Measurements from ENCODE around the gene C11orf58.

The C11orf58 gene

DNA sequence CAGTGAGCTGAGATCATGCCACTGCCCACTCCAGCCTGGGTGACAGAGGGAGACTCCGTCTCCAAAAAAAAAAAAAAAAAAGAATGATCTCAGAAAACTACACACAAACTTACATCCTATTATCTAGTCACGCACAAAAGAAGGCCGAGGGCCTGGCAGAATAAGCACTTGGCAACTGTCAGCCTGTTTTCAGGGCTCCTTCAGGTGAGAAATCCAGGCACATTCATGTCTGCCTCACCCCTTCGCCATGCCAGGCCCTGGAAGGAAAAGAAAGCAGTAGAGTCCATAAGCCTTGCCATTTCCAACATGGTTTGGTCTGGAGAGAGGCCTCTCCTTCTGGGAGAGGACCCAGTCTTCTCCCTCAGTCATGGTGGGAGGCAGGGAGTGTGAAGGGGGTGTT lies 30.9 kb downstream of the C11orf58 start:
- DNase-seq (ENCODE audit: low read depth): no peak

DNA sequence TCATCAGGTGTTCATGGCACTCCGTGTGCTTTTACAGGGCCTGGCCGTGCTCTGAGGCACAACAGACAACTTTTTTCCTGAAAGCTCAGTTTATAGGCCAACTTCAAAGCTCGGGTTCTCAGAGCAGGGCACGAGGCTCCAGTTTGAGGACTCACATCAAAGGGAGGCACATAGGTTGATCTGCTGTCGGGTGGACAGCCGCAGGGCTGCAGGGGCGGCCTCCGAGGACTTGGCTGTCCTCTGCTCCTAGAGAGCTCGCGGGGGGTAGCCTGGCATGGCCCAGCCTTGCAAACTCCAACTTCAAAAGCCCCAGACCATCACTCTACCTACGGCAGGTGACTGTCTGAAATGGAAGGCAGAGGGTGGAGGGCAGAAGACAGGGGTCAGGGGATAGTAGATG lies 31.6 kb downstream of the C11orf58 start:
- no peak for DNase-seq (ENCODE audit: low read depth)

DNA sequence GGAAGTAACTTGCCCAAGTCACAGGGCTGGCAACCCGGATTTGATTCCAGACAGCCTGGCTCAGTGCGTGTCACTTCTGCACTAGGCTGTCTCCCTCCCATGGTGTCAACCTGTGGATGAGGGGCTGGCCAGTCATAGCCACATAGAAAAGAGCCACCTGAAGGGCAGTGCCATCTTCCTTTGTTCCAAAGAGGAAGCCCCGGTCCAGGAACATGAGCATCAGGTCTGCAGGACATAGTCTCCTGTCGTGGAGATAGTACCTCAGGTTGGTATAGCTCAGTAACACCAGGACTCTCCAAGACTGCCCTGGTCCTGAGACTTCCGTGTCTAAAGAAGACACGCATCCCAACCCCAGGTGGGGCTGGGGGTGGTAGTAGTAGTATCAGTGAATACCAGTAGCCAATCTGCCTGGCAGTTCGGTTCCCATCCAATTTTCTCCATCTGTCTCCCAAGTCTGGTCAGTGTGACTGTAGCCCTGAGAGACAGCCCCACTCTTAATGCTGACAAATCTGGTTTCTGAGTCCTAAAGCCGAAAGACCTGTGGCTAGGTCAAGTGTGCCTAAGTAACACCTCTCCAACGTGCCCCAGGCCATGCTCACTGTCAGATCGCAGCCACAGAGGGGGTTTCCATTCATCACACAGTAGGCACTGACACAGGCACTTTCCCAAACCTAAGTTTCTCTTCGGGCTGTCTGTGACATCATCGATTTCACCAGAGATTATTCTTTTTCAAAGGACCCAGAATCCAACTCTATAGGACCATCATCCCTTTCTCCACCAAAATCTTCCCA lies 33.1 kb downstream of the C11orf58 start:
- no peak for DNase-seq (ENCODE audit: low read depth)

DNA sequence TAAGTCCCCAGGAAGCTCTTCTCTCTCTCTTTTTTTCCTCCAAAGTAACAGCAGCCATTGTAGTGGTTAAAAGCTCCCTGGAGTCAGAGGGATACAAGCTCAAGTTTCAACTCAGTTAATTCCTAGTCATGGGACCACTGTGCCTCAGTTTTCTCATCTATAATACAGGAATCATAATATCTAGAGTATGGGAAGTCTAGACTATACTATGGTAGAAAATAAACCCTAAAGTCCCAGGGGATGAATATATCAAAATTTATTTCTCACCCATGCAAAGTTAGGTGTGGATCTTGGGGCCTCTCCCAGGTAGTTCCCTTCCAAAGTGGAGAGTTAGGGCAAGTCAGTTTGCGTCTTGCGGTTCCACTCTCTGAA lies 33.7 kb downstream of the C11orf58 start:
- DNase-seq (ENCODE audit: low read depth): no peak

DNA sequence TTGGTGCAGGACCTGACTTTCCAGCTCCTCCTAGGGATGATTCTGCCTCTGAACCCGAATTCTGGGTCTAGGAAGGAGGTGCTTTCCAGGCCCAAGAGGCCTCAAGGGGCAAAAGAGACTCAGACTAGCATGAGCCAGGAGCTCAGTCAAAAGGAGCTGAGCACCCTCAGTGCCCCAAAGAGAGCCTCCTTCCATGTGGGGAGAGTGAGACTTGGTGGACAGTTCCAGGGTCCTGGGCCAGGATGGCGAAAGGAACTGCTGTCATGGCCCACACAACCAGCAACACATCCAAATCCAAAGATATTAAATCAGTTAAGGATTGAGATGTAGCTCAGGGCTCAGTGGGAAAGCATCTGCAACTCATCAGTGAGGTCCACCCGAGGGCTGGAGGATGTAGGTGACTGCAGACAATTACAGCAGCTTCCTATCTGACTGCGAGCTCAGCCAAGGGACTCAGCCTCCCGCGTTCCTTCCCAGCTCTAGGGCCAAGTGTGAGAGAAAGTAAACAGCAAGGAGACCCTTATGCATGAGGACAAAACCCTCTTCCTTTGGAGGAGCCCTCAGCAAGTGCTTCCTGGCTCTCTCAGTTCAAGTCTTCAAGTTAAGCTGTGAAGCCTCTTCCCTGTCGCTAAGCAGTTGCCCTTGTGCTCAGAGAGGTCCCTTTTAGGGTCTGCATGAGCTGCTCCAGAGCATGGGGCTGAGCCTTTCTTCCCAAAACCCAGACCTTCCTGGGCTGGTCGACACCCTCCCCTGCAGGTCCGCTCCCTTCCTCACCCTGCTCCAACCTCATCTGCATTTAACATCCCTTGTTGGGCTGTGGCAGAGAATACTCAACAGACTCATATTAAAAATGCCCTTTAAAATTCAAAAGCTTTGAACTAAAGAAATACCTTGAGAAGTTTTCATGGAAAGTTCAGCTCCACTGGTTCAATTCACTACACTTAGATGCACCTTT lies 35.8 kb downstream of the C11orf58 start:
- no peak for DNase-seq (ENCODE audit: low read depth)

DNA sequence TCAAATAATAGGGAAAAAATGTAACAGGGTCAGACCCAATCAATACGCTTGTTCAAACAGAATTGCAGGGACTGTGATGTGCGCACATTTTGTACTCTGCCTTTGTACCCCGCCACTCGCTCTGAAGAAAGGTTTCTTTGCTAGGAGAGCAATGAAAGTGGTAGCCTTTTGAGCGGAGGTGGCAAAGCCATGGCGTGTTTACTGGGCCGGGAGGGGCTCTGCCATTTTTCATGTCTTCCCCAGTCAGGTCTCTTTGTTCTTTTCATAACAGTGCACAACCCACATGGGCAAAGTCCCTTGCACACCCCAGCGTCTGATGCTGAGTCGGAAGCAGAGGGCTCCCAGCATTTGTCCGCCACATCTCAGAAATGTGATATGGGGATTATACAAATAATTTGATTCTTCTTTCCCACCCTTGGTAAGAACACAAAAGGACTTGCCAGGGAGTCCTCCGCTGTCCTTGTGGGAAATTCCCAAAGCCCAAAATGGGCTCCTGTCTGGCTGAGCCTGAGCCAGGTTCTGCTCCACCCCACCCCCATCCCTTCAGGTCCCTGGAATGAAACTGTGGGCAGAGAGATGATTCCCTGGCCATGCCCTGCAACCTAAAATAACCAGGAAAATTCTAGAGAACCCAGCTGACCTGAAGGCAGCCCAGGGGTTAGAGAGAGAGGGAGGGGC lies 36.6 kb downstream of the C11orf58 start:
- no peak for DNase-seq (ENCODE audit: low read depth)

DNA sequence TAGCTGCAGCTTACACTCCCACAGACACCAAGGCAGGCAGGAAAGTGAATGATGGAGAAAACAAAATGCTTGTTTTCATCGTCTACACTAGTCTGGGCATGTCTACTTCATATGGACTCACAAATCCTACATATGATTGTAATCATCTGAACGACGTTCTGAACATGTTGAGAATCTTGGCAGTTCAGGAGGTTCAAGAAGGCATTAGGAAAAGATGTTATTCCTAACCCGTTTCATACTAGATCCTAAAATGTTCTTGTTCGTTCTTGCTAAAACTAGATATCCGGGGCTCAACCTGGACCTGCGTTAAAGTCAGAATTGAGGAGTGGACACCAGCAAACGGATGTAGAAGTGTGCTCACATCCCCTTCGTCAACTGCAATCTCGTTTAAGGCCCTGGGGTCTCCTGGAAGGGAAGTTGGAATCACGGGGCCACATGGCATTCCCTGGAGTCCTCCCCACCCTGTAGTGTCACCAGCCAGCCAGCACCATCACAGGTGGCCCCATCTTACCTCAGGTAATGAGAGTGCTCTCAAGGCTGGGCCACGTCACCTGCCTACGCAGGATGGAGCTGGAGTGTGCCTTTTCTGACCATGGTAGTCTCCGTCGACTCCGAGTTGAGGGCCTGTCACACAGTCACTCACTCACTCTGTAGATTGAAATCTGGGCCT lies 37.3 kb downstream of the C11orf58 start:
- DNase-seq (ENCODE audit: low read depth): no peak

DNA sequence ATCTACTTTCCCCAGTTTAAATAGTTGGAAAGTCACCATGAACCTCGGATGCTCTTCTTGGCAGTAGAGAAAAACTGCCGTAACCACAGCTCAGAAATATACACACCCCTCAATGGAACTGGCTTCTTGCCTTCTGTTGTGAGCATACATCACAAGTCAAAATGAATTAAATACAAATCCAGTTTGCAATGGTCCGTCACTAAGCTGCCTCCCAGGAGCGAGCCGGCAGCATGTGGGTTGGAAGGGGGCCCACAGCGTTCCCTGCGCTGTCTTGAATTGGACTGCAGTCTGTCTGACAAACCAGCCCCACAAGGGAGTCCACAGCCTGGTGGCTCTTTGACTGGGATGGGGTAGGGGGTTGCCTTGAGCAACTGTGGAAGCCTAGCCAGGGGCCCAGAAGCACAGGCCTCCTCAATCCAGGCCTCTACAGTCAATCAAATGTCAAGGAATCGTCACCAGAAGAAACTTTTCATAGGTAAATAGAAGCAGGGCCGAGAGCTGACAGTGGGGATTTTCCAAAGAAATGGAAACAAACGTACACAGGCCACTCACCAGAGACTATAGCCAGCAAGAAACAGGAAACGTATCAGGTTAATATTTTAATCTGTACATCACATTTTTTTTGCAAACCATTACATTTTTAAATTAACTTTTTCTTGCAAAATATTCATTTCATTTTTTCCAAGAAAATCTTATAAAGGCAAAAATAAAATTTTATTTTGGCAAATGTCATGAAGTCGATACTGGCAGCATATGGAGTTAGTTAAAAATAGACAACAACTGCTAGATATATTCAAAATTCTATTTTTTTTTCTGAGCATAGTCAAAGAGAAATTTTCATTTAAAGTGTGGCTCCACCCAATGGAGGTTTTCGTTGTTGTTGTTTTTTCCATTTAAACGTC lies 38.5 kb downstream of the C11orf58 start:
- no peak for DNase-seq (ENCODE audit: low read depth)

DNA sequence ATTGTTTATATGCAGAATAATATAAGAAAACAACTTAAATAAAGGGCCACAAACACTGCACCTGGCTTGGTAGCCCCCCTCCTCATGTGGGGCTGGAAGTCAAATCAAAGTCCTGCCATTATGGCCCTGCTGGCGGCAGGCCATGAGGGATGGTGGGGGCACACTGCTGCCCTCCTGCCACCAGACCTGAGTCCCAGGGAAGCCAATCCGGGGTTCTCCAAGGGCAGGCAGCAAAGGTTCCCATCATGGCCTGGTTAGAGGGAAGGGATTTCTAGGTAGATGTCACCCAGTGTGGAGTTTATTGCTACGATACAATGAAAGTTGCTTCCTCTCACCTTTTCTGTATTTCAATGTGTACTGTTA lies 39.1 kb downstream of the C11orf58 start:
- DNase-seq (ENCODE audit: low read depth): no peak

DNA sequence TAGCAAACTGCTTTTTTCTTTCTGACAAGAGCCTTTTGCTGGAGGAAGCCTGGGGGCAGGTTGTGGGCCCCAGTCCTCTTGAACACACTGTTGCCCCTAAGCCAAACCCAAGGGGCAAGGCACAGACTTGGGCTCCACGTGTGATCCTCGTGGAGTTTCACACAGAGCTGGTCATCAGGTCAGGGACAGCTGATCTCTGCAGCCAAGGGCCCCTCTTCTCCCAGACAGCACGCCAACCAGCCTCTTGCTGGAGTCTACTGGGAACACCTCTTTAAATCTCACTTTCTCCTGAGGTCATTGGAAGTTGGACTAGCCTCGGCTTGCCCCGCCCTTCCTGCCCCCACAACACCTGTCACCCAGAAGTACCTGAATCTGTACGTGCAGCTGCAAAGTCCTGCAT lies 39.8 kb downstream of the C11orf58 start:
- DNase-seq (ENCODE audit: low read depth): no peak

DNA sequence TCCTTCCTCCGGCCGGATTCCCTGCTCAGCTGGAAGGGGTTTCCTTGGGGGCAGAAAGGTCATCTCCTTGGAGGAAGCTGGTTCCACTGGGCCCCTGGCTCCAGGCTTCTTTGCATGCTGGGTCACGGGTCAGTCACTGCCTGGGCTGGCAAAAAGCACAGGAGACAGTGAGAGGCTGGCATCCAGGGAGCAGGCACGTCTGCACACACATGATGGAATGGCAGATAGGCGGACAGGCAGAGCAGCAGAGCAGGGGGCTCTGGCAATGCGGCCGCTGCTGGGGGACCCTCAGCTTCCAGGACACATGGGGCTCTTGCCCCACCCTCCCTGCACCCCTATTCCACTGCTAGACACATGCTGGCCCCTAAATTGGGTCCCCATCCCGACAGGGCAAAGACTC lies 40.4 kb downstream of the C11orf58 start:
- no peak for DNase-seq (ENCODE audit: low read depth)

DNA sequence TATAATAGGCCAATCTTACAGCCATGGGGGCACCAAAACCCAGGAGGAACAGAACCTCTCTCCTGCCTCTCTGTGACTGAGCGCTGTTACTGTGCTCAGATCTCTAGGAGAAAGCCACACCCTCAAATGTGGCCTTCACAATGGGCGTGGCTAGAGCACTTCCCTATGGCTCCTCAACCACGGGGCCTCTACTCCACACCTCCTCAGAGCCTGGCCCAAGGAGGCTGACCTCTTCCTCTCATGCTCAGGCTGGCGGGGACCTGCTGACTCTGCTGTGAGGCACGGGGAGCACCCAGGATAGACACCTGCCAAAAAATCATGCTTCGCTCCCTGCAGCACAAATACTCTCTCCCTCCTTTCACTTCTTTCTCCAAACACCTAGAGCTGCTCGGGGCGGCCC lies 41.0 kb downstream of the C11orf58 start:
- DNase-seq (ENCODE audit: low read depth): no peak

DNA sequence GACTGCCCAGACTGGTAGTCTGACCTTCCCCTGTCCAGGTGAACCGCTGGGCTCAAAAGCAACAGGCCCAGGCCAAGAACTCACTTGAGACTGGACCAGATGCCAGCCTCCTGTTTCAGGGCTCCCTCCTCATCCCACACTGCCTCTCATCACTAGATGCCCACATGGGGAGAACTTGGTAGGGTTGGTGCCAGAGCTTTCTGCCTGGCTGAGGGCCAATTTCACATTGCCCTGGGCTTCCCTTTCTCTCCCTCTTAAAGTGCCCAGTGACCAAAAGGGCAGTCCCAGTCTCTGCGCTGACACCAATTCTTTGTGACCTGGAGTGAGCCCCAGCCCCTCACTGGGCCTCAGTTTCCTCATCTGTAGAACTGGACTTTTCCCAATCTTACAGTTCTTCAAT lies 41.7 kb downstream of the C11orf58 start:
- no peak for DNase-seq (ENCODE audit: low read depth)

DNA sequence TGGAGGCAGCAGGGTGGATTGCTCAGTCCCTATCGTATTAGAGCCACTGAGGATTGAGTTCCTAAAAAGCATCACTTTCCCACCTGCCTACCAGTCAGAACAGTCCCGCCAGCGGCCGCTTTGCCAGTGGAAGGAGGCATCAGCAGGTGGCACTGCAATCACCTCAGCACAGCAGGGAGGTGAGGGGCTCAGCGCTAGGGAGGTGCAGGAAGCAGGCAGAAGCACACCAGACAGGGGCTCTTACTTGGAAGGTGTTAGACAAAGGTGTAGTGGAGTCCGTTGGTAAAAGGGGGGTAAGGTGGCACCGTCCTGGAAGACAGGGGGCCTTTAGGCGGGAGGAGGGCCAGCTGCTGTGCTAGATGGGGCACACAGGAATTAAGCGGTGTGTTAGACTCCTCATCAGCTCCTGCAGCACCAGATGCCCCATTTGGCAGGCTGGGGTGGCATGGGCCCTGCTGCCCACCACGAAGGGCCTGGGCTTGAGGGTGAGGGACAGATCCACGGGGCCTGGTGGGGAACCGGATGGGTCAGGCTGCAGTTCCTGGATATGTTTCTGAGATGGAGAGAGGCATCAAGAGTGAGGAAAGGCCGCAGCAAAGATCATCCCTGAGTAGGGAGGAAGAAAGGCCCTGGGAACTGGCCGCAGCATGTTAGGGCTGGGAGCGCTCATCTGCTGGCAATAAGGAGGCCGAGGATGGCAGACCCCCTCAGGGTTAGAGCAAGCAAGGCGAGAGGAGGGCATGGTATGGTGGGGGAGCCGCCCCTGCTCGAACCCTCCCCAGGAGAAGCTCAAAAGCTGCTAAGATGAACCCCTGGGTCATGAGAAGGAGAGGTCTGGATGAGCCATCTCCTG lies 42.5 kb downstream of the C11orf58 start:
- DNase-seq (ENCODE audit: low read depth): no peak

DNA sequence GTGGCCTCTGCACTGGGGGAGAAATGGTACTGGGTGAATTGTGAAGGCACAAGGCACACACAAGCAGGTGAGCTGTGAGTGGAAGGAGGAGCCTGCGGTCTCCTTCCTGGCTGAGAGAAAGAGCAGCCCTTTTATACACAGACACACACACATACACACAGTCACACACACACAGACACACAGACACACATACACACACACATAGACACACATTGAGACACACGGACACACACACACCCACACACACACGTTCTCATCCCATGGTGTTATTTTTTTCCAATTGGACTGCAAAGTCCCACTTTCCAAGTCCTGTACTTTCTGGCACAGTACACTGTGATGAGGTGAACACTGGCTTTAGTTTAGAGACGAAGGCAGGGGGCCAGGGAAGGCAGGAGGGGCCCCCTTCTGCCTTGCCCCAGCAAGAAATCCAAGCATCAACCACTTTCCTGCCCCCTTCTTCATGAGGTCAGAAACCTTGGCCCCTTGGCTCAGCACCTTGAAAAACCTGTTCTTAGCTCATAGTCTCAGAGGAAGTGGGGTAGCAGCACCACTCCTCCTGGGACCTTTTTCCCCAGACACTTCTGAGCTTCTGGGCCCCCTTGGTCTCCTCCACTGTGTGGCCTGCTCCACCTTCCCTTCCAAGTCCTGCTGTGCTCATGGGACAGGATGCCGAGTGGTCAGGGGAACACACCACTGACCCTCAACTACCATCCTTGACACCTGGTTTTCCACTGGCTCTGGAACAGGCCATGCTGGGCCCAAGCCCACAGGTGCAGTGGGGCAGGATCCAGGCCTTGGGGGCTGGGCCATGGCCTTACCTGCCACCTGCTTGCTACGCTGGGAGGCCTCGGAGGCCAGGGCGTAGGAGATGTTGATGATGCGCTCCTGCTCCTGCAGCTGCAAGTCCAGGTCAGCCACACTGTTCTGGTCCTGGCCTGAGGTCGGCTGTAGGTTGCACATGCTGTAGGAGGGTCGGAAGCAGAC lies 43.8 kb downstream of the C11orf58 start:
- DNase-seq (ENCODE audit: low read depth): no peak

DNA sequence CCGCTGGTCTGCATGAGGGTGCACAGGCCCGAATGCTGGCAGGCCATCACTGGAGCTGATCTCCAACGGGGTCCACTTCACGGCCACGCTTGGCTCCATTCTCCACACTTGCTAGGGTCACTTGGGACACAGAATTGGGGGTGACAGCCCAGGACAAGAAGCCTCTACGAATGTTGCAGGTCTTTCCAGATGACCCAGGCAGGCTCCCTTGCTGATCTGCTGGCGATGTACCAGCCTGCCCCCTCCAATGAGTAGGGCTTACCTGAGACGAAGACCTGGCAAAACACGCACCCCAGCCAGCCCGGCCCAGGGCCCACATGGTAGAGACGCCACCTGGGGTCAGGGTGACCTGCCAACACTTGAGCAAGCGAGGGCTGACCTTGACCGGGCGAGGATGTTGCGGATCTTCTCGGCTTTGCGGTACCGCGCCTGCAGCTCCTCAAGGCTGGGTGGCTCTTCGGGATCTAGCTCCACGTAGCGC lies 44.9 kb downstream of the C11orf58 start:
- DNase-seq (ENCODE audit: low read depth): no peak

DNA sequence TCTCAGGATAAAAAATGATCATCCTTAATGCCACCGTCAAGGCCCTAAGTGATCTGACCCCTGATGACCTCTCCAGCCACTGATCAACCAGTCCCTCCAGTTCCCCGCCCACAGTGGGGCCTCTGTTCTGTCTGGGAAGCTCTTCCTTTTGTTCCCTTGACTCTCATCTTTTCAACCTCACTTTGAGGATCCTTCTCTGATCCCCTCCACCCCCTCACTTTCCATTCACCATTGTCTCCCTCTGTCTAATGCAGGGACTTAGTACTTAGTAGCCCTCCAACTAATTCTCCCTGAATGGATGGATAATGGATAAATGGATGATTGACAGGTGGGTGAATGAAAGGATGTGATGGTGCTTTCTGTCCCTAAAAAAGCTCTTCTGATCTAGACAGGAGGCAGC lies 45.6 kb downstream of the C11orf58 start:
- no peak for DNase-seq (ENCODE audit: low read depth)

DNA sequence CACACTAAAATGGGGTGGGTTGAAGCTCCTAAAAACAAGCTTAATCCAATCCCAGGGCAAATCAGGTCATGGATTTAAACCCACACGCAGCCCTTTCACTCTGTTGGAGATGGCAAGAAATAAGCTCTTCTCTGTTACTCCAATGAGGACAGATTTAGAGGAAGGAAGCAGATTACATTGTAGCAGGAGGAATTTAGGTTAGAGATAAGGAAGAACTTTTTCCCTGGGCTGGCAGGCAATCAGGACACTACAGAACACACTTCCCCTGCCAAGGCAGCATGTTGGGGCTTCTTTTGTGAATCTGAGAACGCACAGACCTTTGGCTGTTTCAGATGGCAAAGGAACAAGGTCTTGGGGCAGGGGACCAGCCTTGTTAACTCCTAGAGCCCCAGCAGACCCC lies 46.2 kb downstream of the C11orf58 start:
- DNase-seq (ENCODE audit: low read depth): no peak

Measured in activated T-helper 1 cell treated with Interleukin-2 at 50 U/mL for 16 hours (primary cell).